HG03139 (cell line): ENCODE data around the gene OCEL1.
"Not testable (repeated sequence)": the region's sequence is repeated elsewhere in the genome, so short reads cannot be mapped to it uniquely, and the experiment has no call there.

Source experiments
- ATAC-seq: cut with Tn5 transposase; IDR thresholded peaks from one replicate; pipeline ENCODE4 v1.9.1; 2021; ENCODE audit not compliant: unreplicated experiment

Gene OCEL1

GRCh38 chr19:17260842-17261325 lies 34.9 kb downstream of the OCEL1 start:
- peak; percentile 65 for ATAC-seq

- ATAC-seq, result no peak
These were observed 36.5 kb downstream of the OCEL1 start for GRCh38 chr19:17262557-17262956.

- ATAC-seq, result no peak
These were observed 38.0 kb downstream of the OCEL1 start for GRCh38 chr19:17263712-17264640.

- ATAC-seq, result no peak
These were observed 38.6 kb downstream of the OCEL1 start, which contains the start of gene USHBP1 for GRCh38 chr19:17264641-17264979. TSS of gene USHBP1 (minus strand) at chr19:17264745. CDS start at chr19:17264299, 446 bp downstream.

- no peak for ATAC-seq
These were observed 40.0 kb downstream of the OCEL1 start for GRCh38 chr19:17266026-17266425.

GRCh38 chr19:17266589-17266974 lies 40.6 kb downstream of the OCEL1 start:
- peak; percentile 10 for ATAC-seq

GRCh38 chr19:17266975-17267788 lies 41.2 kb downstream of the OCEL1 start, which contains the start of gene BABAM1:
TSS of gene BABAM1 (plus strand) at chr19:17267443. CDS start at chr19:17268807, 1,364 bp downstream.
- ATAC-seq, result peak; percentile 89

GRCh38 chr19:17268754-17269153 lies 42.7 kb downstream of the OCEL1 start:
- ATAC-seq, result no peak

GRCh38 chr19:17274892-17275291 lies 48.9 kb downstream of the OCEL1 start:
- ATAC-seq, result not testable (repeated sequence)

- ATAC-seq, result no peak
These were observed 49.6 kb downstream of the OCEL1 start for GRCh38 chr19:17275441-17276175.
